OCI-LY3 (cell line): ENCODE measurements around the gene SNRNP40.

ENCODE experiments used
- H2AFZ ChIP-seq: fragments of 200-600, 300-600 bp; shearing (Covaris generic); 2 replicates; pipeline ENCODE4 v1.6.0; 2014; ENCODE audit warnings: antibody characterized with exemption, low read depth, low read length
- H3K27ac ChIP-seq: fragments of 200-600, 300-600 bp; sonication (generic); 2 replicates; pipeline ENCODE4 v1.5.1; 2014; ENCODE audit warnings: mild to moderate bottlenecking, low read length, moderate library complexity, mixed read lengths
- H3K27me3 ChIP-seq: fragments of 200-600, 300-600 bp; sonication (generic); 2 replicates; pipeline ENCODE4 v1.6.1; 2014; ENCODE audit warnings: low read depth, low read length, mixed read lengths
- H3K36me3 ChIP-seq: fragments of 200-600, 300-600 bp; sonication (generic); replicated peaks from 2 replicates; pipeline ENCODE3; 2014; ENCODE audit warnings: low read depth, low read length, mixed read lengths
- H3K4me1 ChIP-seq: fragments of 300-600, 200-600 bp; sonication (generic); 2 replicates; pipeline ENCODE4 v1.6.1; 2014; ENCODE audit warnings: low read length, mixed read lengths
- H3K4me2 ChIP-seq: fragments of 200-600, 300-600 bp; sonication (generic); 2 replicates; pipeline ENCODE4 v1.6.1; 2014; ENCODE audit warnings: low read length, mixed read lengths
- H3K4me3 ChIP-seq: fragments of 300-600, 200-600 bp; sonication (generic); 2 replicates; pipeline ENCODE4 v1.5.1; 2014; ENCODE audit warnings: antibody characterized with exemption, mild to moderate bottlenecking, low read length, moderate library complexity
- H3K79me2 ChIP-seq: fragments of 300-600, 200-600 bp; shearing (Covaris generic); 2 replicates; pipeline ENCODE4 v1.6.1; 2014; ENCODE audit warnings: mild to moderate bottlenecking, low read length, mixed read lengths
- H3K9ac ChIP-seq: fragments of 300-600, 200-600 bp; shearing (Covaris generic); 2 replicates; pipeline ENCODE4 v1.6.0; 2014; ENCODE audit warnings: mild to moderate bottlenecking, low read length, moderate library complexity
- H3K9me3 ChIP-seq: fragments of 200-600, 300-600 bp; shearing (Covaris generic); 2 replicates; pipeline ENCODE4 v1.6.1; 2014; ENCODE audit warnings: low read length, mixed read lengths; ENCODE audit not compliant: insufficient read depth
- H4K20me1 ChIP-seq: fragments of 200-600, 300-600 bp; sonication (generic); 2 replicates; pipeline ENCODE4 v1.6.1; 2016; ENCODE audit warnings: low read length, mixed read lengths; ENCODE audit not compliant: insufficient read depth
- CTCF ChIP-seq: fragments of 200-600, 300-600 bp; sonication (generic); IDR thresholded peaks from 2 replicates; pipeline ENCODE4 v1.5.1; 2014; ENCODE audit warnings: antibody characterized with exemption, low read length, low read depth
- EZH2phosphoT487 ChIP-seq: fragments of 200-600 bp; shearing (Covaris generic); IDR thresholded peaks from 2 replicates; pipeline ENCODE4 v1.6.1; 2018; ENCODE audit warnings: antibody characterized with exemption, mixed run types, low read depth

Gene SNRNP40

GRCh38 chr1:31224068-31224467 is 72.5 kb downstream of the SNRNP40 start:
- Histone ChIP-seq H3K79me2 (no peaks in the 10 kb centered on the region), H3K4me1 (no peaks in the 10 kb centered on the region), H3K36me3 (no peaks in the 10 kb centered on the region), H3K4me3 (no peak overlapping the region), H3K27me3 (no peaks in the 10 kb centered on the region), H2AFZ (no peak overlapping the region), H3K9ac (no peak overlapping the region), H3K27ac (no peak overlapping the region), H4K20me1 (no peaks in the 10 kb centered on the region), H3K9me3 (no peaks in the 10 kb centered on the region), H3K4me2 (no peak overlapping the region)
- no peak for TF ChIP-seq EZH2phosphoT487
- no peak for TF ChIP-seq CTCF

- no peak overlapping the region for H3K4me3 ChIP-seq
- TF ChIP-seq EZH2phosphoT487 (no peak), CTCF (no peak)
Observed at GRCh38 chr1:31222176-31222575, 74.4 kb downstream of the SNRNP40 start.

GRCh38 chr1:31221072-31221471 is 75.5 kb downstream of the SNRNP40 start:
- TF ChIP-seq EZH2phosphoT487 (no peak), CTCF (no peak)
- Histone ChIP-seq H3K9me3 (no peaks in the 10 kb centered on the region), H3K4me1 (no peaks in the 10 kb centered on the region), H3K27me3 (no peaks in the 10 kb centered on the region), H3K4me3 (no peak overlapping the region), H3K4me2 (no peak overlapping the region), H3K27ac (no peak overlapping the region), H2AFZ (no peak overlapping the region), H4K20me1 (no peaks in the 10 kb centered on the region), H3K79me2 (no peaks in the 10 kb centered on the region), H3K36me3 (no peaks in the 10 kb centered on the region), H3K9ac (no peak overlapping the region)

More at GRCh38 chr1:31222176-31222575, 74.4 kb downstream of the SNRNP40 start:
- Histone ChIP-seq H3K27ac (no peak overlapping the region), H4K20me1 (no peaks in the 10 kb centered on the region), H3K27me3 (no peaks in the 10 kb centered on the region), H3K4me1 (no peaks in the 10 kb centered on the region), H3K9ac (no peak overlapping the region), H3K9me3 (no peaks in the 10 kb centered on the region), H2AFZ (no peak overlapping the region), H3K36me3 (no peaks in the 10 kb centered on the region), H3K4me2 (no peak overlapping the region), H3K79me2 (no peaks in the 10 kb centered on the region)

GRCh38 chr1:31219489-31219888 is 77.1 kb downstream of the SNRNP40 start:
- no peaks in the 10 kb centered on the region for H3K27me3 ChIP-seq
- no peaks in the 10 kb centered on the region for H4K20me1 ChIP-seq
- H3K9ac ChIP-seq = no peak overlapping the region
- H3K79me2 ChIP-seq = no peaks in the 10 kb centered on the region
- H3K27ac ChIP-seq = no peak overlapping the region
- no peaks in the 10 kb centered on the region for H3K9me3 ChIP-seq
- H2AFZ ChIP-seq = no peak overlapping the region
- TF ChIP-seq CTCF = no peak
- TF ChIP-seq EZH2phosphoT487 = no peak
- no peak overlapping the region for H3K4me2 ChIP-seq
- H3K4me3 ChIP-seq = no peak overlapping the region
- H3K36me3 ChIP-seq = no peaks in the 10 kb centered on the region
- no peaks in the 10 kb centered on the region for H3K4me1 ChIP-seq
